ENCODE data around the gene AMFR. TPM values are rescaled to one million over a fixed set of nuclear protein-coding genes. Genes with fewer than 3 reads are reported as not detected.
"Not testable (repeated sequence)": the region's sequence is repeated elsewhere in the genome, so short reads cannot be mapped to it uniquely, and the experiment has no call there.

Gene AMFR
- total RNA-seq, 1 donor from 2014 or later: 69.9 TPM

- no peaks in the 10 kb centered on the region for H3K27me3 Mint-ChIP-seq (ENCODE audit: unreplicated experiment)
- no peak overlapping the region for H3K27ac Mint-ChIP-seq (ENCODE audit: unreplicated experiment)
- no peak overlapping the region for H3K4me3 Mint-ChIP-seq (ENCODE audit: unreplicated experiment)
- TF ChIP-seq CTCF (IDR thresholded peaks at IDR 0.05; ENCODE audit: partially characterized antibody, unreplicated experiment): no peak
- peaks cover 9% of the 10 kb centered on the region for H3K36me3 Mint-ChIP-seq (ENCODE audit: unreplicated experiment)
- DNase-seq: no peak
- peaks cover 4% of the 10 kb centered on the region for H3K9me3 Mint-ChIP-seq (ENCODE audit: unreplicated experiment)
- peaks cover 2% of the 10 kb centered on the region for H3K4me1 Mint-ChIP-seq (ENCODE audit: low read depth, unreplicated experiment)
Measured at GRCh38 chr16:56399486-56399885, 25.9 kb downstream of the AMFR start.

DNA sequence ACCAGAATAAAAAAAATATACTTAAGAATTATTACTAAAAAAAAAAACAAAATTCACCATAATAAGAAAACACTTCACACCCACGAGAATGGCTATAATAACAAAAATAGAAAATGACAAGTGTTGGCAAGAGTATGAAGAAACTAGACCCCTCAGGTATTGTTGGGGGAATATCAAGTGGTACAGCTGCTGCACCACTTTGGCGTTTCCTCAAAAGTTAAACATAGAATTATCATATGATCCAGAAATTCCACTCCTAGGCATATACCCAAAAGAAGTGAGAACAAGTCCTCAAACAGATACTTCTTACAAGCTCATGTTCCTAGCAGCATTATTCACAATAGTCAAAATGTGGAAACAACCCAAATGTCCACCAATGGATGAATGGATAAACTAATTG is 26.3 kb downstream of the AMFR start:
- no peak overlapping the region for H3K4me3 Mint-ChIP-seq (ENCODE audit: unreplicated experiment)
- TF ChIP-seq CTCF (IDR thresholded peaks at IDR 0.05; ENCODE audit: partially characterized antibody, unreplicated experiment): no peak

DNA sequence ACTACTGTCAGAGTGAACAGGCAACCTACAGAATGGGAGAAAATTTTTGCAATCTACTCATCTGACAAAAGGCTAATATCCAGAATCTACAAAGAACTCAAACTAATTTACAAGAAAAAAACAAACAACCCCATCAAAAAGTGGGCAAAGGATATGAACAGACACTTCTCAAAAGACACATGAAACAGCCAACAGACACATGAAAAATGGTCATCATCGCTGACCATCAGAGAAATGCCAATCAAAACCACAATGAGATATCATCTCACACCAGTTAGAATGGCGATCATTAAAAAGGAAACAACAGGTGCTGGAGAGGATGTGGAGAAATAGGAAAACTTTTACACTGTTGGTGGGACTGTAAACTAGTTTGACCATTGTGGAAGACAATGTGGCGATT is 28.6 kb downstream of the AMFR start:
- H3K9me3 Mint-ChIP-seq (ENCODE audit: unreplicated experiment); H3K27ac Mint-ChIP-seq (ENCODE audit: unreplicated experiment); H3K4me3 Mint-ChIP-seq (ENCODE audit: unreplicated experiment); DNase-seq; H3K27me3 Mint-ChIP-seq (ENCODE audit: unreplicated experiment); H3K4me1 Mint-ChIP-seq (ENCODE audit: low read depth, unreplicated experiment): not testable (repeated sequence)
- H3K36me3 Mint-ChIP-seq (ENCODE audit: unreplicated experiment): peaks cover 20% of the 10 kb centered on the region

More for the DNA sequence above, 26.3 kb downstream of the AMFR start:
- Mint-ChIP-seq H3K27me3 (ENCODE audit: unreplicated experiment) (peaks cover 1% of the 10 kb centered on the region), H3K36me3 (ENCODE audit: unreplicated experiment) (peaks cover 12% of the 10 kb centered on the region), H3K4me1 (ENCODE audit: low read depth, unreplicated experiment) (peaks cover 2% of the 10 kb centered on the region), H3K9me3 (ENCODE audit: unreplicated experiment) (peaks cover 4% of the 10 kb centered on the region), H3K27ac (ENCODE audit: unreplicated experiment) (no peak overlapping the region)
- DNase-seq: no peak

GRCh38 chr16:56389554-56389953 is 35.8 kb downstream of the AMFR start:
- no peaks in the 10 kb centered on the region for H3K9me3 Mint-ChIP-seq (ENCODE audit: unreplicated experiment)
- peaks cover 34% of the 10 kb centered on the region for H3K36me3 Mint-ChIP-seq (ENCODE audit: unreplicated experiment)
- peaks cover 5% of the 10 kb centered on the region for H3K27me3 Mint-ChIP-seq (ENCODE audit: unreplicated experiment)
- no peak for TF ChIP-seq CTCF (IDR thresholded peaks at IDR 0.05; ENCODE audit: partially characterized antibody, unreplicated experiment)
- H3K27ac Mint-ChIP-seq (ENCODE audit: unreplicated experiment): no peak overlapping the region
- H3K4me3 Mint-ChIP-seq (ENCODE audit: unreplicated experiment): no peak overlapping the region
- no peaks in the 10 kb centered on the region for H3K4me1 Mint-ChIP-seq (ENCODE audit: low read depth, unreplicated experiment)
- DNase-seq: no peak

DNA sequence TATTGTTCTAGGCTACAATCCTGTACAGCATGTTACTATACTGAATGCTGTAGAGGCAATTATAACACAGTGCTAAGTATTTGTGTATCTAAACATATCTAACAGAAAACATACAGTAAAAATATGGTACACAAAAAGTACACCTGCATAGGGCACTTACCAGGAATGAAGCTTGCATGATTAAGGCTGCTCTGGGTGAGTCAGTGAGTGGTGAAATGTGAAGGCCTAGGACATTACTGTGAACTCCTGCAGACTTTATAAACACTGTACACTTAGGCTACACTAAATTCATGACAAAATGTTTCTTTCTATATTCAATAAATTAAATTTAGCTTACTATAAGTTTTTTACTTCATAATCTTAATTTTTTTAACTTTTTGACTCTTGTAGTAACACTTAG is 37.1 kb downstream of the AMFR start:
- Mint-ChIP-seq H3K27ac (ENCODE audit: unreplicated experiment) (no peak overlapping the region), H3K9me3 (ENCODE audit: unreplicated experiment) (peaks cover under 1% of the 10 kb centered on the region), H3K4me3 (ENCODE audit: unreplicated experiment) (no peak overlapping the region), H3K4me1 (ENCODE audit: low read depth, unreplicated experiment) (no peaks in the 10 kb centered on the region), H3K27me3 (ENCODE audit: unreplicated experiment) (peaks cover 2% of the 10 kb centered on the region), H3K36me3 (ENCODE audit: unreplicated experiment) (peaks cover 41% of the 10 kb centered on the region)
- no peak for TF ChIP-seq CTCF (IDR thresholded peaks at IDR 0.05; ENCODE audit: partially characterized antibody, unreplicated experiment)
- DNase-seq: no peak

- peaks cover 42% of the 10 kb centered on the region for H3K36me3 Mint-ChIP-seq (ENCODE audit: unreplicated experiment)
- no peak for DNase-seq
- H3K27me3 Mint-ChIP-seq (ENCODE audit: unreplicated experiment): peaks cover 2% of the 10 kb centered on the region
- no peak overlapping the region for H3K4me3 Mint-ChIP-seq (ENCODE audit: unreplicated experiment)
- H3K27ac Mint-ChIP-seq (ENCODE audit: unreplicated experiment): no peak overlapping the region
- peaks cover 4% of the 10 kb centered on the region for H3K9me3 Mint-ChIP-seq (ENCODE audit: unreplicated experiment)
- no peaks in the 10 kb centered on the region for H3K4me1 Mint-ChIP-seq (ENCODE audit: low read depth, unreplicated experiment)
- TF ChIP-seq CTCF (IDR thresholded peaks at IDR 0.05; ENCODE audit: partially characterized antibody, unreplicated experiment): no peak
Measured at GRCh38 chr16:56387396-56387795, 37.9 kb downstream of the AMFR start.

Measured in glutamatergic neuron (in vitro differentiated cells).